Activated naive CD8-positive, alpha-beta T cell treated with anti-CD3 and anti-CD28 coated beads for 36 hours (primary cell): ENCODE results near the gene MOCS2. TPM values are rescaled to one million over a fixed set of nuclear protein-coding genes. Genes with fewer than 3 reads are reported as not detected.

Experiments
- DNase-seq: peaks from one replicate; pipeline ENCODE4 v3.0.0; 2021
- H3K27ac Mint-ChIP-seq: one replicate; pipeline ENCODE4 v1.8.0; 2022; ENCODE audit warnings: mild to moderate bottlenecking, moderate library complexity, mixed read lengths
- H3K27me3 Mint-ChIP-seq: one replicate; pipeline ENCODE4 v1.8.0; 2022; ENCODE audit warnings: mild to moderate bottlenecking, mixed read lengths
- H3K36me3 Mint-ChIP-seq: one replicate; pipeline ENCODE4 v1.8.0; 2021; ENCODE audit warnings: mild to moderate bottlenecking, mixed read lengths
- H3K4me1 Mint-ChIP-seq: one replicate; pipeline ENCODE4 v1.8.0; 2021; ENCODE audit warnings: mixed read lengths
- H3K4me3 Mint-ChIP-seq: one replicate; pipeline ENCODE4 v1.8.0; 2022; ENCODE audit warnings: mild to moderate bottlenecking, moderate library complexity, mixed read lengths
- H3K9me3 Mint-ChIP-seq: one replicate; pipeline ENCODE4 v1.8.0; 2022; ENCODE audit warnings: mixed read lengths
- total RNA-seq, 2 experiments: library from RNA; stranded (reverse); gene quantifications; one replicate each; pipeline ENCODE4 v1.2.3, GENCODE V29; 2021

MOCS2 gene
- total RNA-seq, 2 experiments from 2014 or later = 27.0 to 32.0 TPM

DNA sequence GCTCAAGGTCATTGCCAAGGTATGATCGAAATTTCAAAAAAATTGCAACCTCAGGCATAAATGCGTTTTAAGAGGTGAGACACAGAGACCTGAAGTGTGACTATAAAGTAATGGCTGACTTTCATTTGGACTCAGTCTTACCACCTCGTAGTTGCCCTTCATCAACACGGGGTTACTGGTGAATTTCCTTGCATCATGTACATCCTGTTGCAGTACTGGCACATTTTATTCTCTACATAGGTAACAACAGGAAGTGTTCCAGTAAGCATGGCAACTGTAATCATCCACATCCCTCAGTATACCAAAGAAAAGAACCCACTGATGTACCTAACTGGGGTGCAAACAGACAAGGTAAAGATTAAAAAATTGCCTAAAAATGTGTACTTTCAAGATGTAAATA, 29.3 kb downstream of the MOCS2 start:
- Mint-ChIP-seq H3K27me3 (peaks cover 27% of the 10 kb centered on the region), H3K27ac (no peak overlapping the region), H3K9me3 (no peaks in the 10 kb centered on the region), H3K4me1 (peaks cover 16% of the 10 kb centered on the region), H3K4me3 (no peak overlapping the region), H3K36me3 (peaks cover 4% of the 10 kb centered on the region)
- DNase-seq = no peak

DNA sequence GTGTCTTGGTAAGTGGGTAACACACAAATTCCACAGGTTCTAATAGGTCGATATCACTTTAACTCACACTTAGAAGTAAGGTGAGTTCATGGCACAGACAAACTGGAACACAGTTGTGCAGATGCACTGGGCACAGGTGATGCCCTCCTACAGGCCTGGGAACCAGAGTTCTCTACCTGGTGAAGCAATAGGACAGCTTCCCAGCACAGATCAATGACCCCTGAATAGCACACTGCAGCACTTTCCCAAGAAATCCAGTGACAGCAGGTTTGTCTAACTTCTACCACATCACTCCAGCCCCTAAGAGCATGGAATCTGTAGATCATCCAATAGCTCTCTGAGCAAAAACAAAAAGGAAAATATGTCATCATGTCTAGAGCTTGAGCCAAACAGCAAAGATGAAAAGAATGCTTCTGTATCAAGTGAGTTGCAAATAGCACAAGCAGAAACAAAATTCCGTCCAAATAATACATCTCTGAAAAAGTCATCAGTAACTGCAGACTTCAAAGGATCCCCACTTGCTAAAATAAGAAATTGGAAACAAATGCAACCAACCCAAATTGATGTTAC, 33.5 kb downstream of the MOCS2 start:
- peaks cover 4% of the 10 kb centered on the region for H3K36me3 Mint-ChIP-seq
- H3K4me1 Mint-ChIP-seq = peaks cover 5% of the 10 kb centered on the region
- no peak overlapping the region for H3K27ac Mint-ChIP-seq
- peaks cover 28% of the 10 kb centered on the region for H3K27me3 Mint-ChIP-seq
- no peak overlapping the region for H3K4me3 Mint-ChIP-seq
- no peak for DNase-seq
- no peaks in the 10 kb centered on the region for H3K9me3 Mint-ChIP-seq

DNA sequence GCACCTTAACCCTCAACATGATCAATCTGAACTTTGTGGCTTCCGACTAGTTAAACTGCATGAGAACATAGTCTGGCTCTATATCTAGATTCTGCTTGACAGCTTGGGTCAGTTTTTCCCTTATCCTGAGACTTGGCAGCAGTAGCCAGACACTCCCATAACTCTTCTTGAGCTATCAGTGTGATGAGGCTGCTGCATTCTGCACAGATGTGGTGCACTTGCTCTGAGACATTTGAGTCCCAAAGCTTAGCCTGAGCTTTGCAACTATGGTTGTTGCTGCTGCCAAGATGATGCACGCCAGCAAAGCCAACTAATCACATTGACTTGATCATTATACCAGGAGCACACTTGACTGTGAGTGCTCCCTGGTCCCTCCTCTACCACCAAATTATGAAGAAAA, 36.2 kb downstream of the MOCS2 start:
- Mint-ChIP-seq H3K9me3 (no peaks in the 10 kb centered on the region), H3K4me3 (no peak overlapping the region), H3K27me3 (peaks cover 20% of the 10 kb centered on the region), H3K27ac (no peak overlapping the region), H3K4me1 (peaks cover 15% of the 10 kb centered on the region), H3K36me3 (peaks cover 4% of the 10 kb centered on the region)
- no peak for DNase-seq

DNA sequence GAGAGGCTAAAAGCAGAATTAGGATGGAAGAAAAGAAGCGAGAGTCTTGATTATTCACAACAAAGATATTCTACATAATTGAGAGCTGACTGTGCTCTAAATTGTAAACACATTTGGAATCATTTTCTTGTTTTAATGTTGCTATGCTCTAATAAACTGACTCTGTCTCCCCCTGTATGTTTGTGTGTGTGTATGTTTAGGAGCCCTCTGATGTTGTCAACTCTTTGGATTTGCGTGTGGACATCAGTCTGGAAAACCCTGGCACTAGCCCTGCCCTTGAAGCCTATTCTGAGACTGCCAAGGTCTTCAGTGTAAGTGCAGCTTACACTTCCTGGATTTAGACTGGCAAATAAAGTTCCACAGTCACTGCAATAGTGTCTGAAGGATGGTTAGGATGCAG, 37.8 kb downstream of the MOCS2 start:
- no peak for DNase-seq
- H3K4me1 Mint-ChIP-seq = peaks cover 17% of the 10 kb centered on the region

DNA sequence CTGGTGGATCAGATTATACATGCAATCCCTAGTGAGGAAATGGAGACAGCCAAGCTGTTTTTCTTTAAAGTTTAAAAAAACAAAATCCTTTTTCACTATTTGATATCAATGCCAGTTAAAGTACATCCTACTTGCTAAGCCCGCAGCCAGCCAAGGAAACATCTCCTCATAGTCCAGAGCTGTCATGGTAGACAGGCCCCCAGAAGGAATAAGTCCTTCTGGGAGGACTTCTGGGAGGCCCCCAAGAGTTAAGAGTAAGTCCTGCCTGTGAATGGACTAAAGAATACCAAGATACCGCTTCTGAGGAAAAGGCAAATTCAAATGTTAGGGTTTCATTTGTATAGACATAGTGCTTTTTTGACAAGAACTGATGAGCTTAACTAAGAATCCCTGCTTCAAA, 38.3 kb downstream of the MOCS2 start:
- Mint-ChIP-seq H3K27me3 (peaks cover 12% of the 10 kb centered on the region), H3K27ac (no peak overlapping the region), H3K4me1 (peaks cover 17% of the 10 kb centered on the region), H3K36me3 (no peaks in the 10 kb centered on the region), H3K9me3 (no peaks in the 10 kb centered on the region), H3K4me3 (no peak overlapping the region)
- no peak for DNase-seq

More for the DNA sequence above, 37.8 kb downstream of the MOCS2 start:
- no peak overlapping the region for H3K4me3 Mint-ChIP-seq
- no peak overlapping the region for H3K27ac Mint-ChIP-seq
- H3K9me3 Mint-ChIP-seq = no peaks in the 10 kb centered on the region
- peaks cover 14% of the 10 kb centered on the region for H3K27me3 Mint-ChIP-seq
- no peaks in the 10 kb centered on the region for H3K36me3 Mint-ChIP-seq

DNA sequence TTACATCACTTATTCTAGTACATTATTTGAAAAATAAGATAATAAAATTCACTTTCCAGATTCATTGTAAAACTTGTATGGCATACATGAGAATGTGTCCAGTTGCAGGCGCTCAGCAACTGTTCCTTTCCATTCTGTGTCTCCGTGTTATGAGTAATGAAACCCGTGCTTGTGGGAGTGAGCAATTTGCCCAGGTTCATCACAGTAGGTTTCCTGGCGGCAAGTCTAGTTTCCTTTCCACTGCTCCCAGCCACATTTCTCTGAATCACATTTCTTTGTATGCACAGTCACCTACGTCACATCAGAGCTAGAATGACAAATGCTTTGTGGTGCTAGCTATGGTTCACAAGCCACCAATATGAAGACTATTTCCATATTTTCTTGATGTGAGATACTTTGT, 39.9 kb downstream of the MOCS2 start:
- H3K4me1 Mint-ChIP-seq = peaks cover 19% of the 10 kb centered on the region
- H3K36me3 Mint-ChIP-seq = no peaks in the 10 kb centered on the region
- DNase-seq = peak; percentile 70
- peak overlapping the region; percentile 75 for H3K27ac Mint-ChIP-seq
- H3K4me3 Mint-ChIP-seq = no peak overlapping the region
- peaks cover 15% of the 10 kb centered on the region for H3K27me3 Mint-ChIP-seq
- H3K9me3 Mint-ChIP-seq = no peaks in the 10 kb centered on the region

DNA sequence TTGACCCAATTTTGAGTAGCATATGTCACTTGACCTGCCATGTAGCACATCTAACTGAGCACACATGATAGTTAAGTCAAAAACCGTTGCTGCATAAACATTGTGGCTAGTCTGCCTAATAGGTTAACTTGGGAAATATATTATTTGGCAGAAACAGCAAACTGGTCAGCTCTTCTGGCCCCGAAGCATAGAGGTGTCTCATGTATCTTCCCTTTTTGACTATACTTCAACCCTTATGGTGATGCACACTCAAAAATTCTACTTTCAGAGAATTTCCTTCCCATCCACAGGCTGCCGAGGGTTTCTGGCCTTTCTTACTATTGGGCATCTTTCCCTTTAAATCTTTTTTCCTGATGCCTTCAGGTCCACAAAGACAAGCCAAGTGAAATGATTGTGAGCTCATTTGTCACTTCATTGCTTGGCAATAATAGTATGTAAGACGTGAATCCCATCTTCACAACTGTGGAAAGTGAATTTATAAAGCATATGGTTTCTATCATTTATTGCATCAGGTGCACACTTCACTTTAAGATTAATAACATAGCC, 41.2 kb downstream of the MOCS2 start:
- Mint-ChIP-seq H3K4me3 (no peak overlapping the region), H3K36me3 (no peaks in the 10 kb centered on the region), H3K27ac (no peak overlapping the region), H3K9me3 (no peaks in the 10 kb centered on the region), H3K4me1 (peaks cover 19% of the 10 kb centered on the region), H3K27me3 (peaks cover 15% of the 10 kb centered on the region)
- no peak for DNase-seq

DNA sequence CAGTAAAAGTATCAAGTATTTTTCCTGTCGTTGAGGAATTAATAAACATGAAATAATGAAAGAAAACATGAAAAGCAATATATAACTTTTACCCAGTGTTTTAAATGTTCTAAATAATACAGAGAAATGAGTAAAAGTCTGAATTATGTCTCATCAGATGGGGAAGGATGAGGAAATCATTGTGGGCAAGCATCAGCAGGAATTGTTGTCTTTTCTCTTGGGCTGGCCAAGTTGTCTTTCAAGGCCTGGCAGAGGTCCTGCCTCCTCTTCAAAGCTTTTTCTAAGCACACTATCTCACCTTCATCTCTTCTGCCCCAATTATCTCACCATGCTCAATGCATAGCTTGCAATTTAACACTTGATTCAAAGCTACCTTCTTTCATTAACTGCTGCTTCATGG, 41.9 kb downstream of the MOCS2 start:
- H3K9me3 Mint-ChIP-seq = no peaks in the 10 kb centered on the region
- no peak overlapping the region for H3K27ac Mint-ChIP-seq
- no peak overlapping the region for H3K4me3 Mint-ChIP-seq
- peaks cover 19% of the 10 kb centered on the region for H3K4me1 Mint-ChIP-seq
- no peaks in the 10 kb centered on the region for H3K36me3 Mint-ChIP-seq
- peaks cover 11% of the 10 kb centered on the region for H3K27me3 Mint-ChIP-seq
- DNase-seq = no peak

DNA sequence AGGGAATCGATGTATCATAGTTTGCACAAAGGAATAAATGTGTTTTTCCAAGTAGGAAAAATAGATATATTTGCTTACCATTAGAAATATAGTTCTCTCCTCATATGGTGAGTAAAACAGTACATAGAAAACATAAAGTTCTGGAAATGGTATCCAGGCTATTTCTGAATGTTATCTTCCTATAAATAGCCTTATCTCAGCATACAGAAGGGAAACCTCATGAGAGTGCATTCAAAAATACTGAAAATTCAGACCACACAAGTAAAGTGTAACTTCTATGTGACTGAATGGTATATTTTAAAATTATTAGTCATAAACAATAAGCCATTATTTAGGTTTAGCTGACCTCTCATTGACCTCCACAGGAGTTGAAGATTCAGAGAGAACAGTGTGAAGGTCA, 43.5 kb downstream of the MOCS2 start:
- H3K27ac Mint-ChIP-seq = no peak overlapping the region
- H3K4me3 Mint-ChIP-seq = no peak overlapping the region
- peaks cover 18% of the 10 kb centered on the region for H3K4me1 Mint-ChIP-seq
- peaks cover 19% of the 10 kb centered on the region for H3K27me3 Mint-ChIP-seq
- no peak for DNase-seq
- no peaks in the 10 kb centered on the region for H3K9me3 Mint-ChIP-seq
- H3K36me3 Mint-ChIP-seq = no peaks in the 10 kb centered on the region

DNA sequence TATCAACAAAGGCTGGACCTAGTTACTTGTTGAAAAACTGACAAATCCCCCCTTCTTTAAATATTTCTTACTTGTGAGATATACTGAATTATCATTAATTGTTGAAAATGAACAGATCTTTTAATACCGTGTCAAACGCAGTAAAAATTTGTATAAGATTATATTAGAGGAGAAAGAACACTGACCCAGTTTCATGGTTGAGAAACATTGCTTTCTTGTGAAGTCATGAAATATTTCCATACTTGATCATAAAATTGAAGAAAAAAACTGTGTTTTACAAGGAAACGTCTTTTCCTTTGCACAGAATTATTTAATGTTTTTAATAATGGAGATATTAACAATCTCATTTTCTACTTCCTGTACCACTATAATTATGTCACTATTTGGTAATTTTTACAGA, 45.8 kb downstream of the MOCS2 start:
- no peak overlapping the region for H3K4me3 Mint-ChIP-seq
- H3K27me3 Mint-ChIP-seq = peaks cover 26% of the 10 kb centered on the region

DNA sequence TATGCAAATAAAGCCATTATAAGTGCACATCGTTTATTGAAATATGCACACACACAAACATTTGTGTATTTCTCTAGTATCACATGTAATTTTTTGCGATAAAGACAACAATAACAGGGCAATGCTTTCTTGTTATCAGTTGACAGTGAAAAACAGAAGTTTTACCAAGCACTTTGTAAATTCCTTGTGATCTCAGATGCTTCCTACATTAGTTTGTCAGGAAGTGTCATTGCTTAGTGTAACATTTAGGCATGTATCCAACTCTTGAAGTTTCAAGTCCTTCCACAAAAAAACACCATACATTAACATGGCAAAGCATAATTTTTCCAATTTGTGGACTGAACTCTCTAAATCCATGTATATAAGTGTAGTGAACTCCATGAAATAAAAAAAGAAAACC, 46.4 kb downstream of the MOCS2 start:
- DNase-seq = no peak
- peaks cover 28% of the 10 kb centered on the region for H3K27me3 Mint-ChIP-seq
- no peak overlapping the region for H3K27ac Mint-ChIP-seq
- no peaks in the 10 kb centered on the region for H3K9me3 Mint-ChIP-seq
- H3K4me1 Mint-ChIP-seq = peaks cover 5% of the 10 kb centered on the region
- H3K4me3 Mint-ChIP-seq = no peak overlapping the region
- H3K36me3 Mint-ChIP-seq = no peaks in the 10 kb centered on the region

More for the DNA sequence above, 45.8 kb downstream of the MOCS2 start:
- Mint-ChIP-seq H3K9me3 (no peaks in the 10 kb centered on the region), H3K4me1 (peaks cover 5% of the 10 kb centered on the region), H3K36me3 (no peaks in the 10 kb centered on the region), H3K27ac (no peak overlapping the region)
- no peak for DNase-seq

DNA sequence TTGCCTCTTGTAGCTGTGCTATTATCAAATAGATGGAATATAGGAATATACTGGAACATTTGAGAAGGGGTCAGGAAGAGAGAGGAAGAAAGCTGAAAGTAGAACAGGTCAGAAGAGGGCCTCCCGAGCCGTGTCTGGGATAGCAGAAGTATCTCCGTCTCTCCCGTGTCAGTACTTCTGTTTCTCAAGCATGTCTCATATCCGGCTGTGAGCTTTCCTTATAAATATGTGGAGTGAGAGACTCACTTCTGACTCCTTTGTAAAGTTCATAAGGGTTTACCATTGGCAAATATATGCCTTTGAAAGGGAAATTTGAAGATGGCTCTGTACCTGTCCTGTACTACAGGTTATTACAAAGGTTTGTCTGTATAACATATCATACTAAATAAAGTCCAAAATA, 50.3 kb downstream of the MOCS2 start:
- peaks cover 20% of the 10 kb centered on the region for H3K27me3 Mint-ChIP-seq

DNA sequence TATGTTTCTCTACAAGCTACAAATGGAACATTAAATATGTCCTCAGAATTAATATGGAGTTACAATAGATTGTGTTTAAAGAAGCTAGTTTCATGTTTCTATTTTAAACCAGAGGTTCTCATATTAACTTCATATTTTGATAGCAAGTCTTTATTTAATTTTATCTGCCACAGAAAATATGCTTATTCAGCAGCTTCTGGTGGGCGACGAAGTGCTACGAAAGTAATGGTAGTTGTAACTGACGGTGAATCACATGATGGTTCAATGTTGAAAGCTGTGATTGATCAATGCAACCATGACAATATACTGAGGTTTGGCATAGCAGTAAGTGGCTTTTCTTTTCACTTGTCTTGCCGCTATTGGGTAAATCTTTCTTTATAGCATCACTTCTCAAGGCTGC, 54.2 kb downstream of the MOCS2 start:
- Mint-ChIP-seq H3K4me1 (no peaks in the 10 kb centered on the region), H3K36me3 (no peaks in the 10 kb centered on the region), H3K27ac (no peak overlapping the region), H3K4me3 (no peak overlapping the region), H3K27me3 (peaks cover 9% of the 10 kb centered on the region), H3K9me3 (no peaks in the 10 kb centered on the region)
- DNase-seq = no peak

More for the DNA sequence above, 50.3 kb downstream of the MOCS2 start:
- Mint-ChIP-seq H3K9me3 (no peaks in the 10 kb centered on the region), H3K4me1 (no peaks in the 10 kb centered on the region), H3K36me3 (no peaks in the 10 kb centered on the region), H3K4me3 (no peak overlapping the region), H3K27ac (no peak overlapping the region)
- DNase-seq = no peak

DNA sequence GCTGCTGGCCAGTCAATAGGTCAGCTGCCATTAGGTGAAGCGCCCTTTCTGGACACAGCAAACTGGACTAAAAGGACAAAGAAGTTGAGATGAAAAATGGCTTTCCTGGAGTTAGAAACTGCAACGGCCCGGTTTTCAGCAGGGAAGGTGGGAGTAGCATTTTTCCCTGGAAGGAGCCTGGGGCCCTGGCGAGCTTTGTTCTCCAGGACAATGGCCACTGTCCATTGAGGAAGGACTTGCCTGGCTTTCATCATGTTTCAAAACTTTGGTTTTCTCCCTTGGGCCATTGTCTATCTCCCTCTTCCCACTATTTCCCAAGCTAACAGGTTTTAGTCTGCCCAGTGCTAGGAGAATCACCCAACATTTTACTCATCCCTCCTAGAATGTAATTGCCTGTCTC, 56.2 kb downstream of the MOCS2 start:
- Mint-ChIP-seq H3K36me3 (no peaks in the 10 kb centered on the region), H3K9me3 (no peaks in the 10 kb centered on the region), H3K4me1 (no peaks in the 10 kb centered on the region), H3K27me3 (peaks cover 3% of the 10 kb centered on the region), H3K4me3 (no peak overlapping the region), H3K27ac (no peak overlapping the region)
- no peak for DNase-seq

DNA sequence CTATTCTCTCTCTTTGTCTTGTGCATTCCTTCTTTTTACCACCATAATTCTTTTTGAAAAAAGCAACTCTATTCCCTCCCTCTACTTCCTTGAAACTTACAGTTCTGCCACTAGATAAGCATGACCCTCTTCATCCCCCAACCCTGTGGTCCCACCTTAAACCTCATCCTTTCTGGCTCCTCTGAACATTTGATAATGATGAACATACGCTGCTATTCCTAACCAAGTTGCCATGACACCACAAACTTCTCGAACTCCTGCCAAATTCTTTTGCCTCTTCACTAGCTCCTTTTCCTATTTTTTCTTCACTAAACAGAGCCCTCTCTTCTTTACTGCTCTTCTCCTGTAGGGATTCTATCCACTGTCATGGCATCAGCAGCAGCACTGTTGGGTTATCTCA, 57.1 kb downstream of the MOCS2 start:
- Mint-ChIP-seq H3K9me3 (no peaks in the 10 kb centered on the region), H3K27ac (no peak overlapping the region), H3K4me1 (no peaks in the 10 kb centered on the region), H3K4me3 (no peak overlapping the region), H3K27me3 (peaks cover 3% of the 10 kb centered on the region), H3K36me3 (no peaks in the 10 kb centered on the region)
- no peak for DNase-seq

DNA sequence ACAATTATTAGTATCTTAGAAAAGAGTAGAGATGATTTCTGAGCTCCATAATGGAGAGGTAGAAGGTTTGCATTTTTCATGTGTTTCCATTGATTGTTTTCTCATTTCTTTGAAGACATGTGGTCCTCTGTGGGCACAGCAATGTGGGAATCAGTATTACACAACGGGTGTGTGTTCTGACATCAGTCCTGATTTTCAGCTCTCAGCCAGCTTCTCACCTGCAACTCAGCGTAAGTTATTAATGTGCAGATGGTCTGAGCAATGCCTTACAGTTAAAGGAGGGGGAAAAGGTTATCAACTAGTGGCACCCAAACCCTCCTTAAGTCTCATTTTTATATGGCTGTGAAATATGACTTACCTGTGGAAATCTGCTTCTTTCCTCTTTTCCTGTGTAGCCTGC, 61.3 kb downstream of the MOCS2 start:
- no peak overlapping the region for H3K27ac Mint-ChIP-seq
- H3K4me3 Mint-ChIP-seq = no peak overlapping the region
- DNase-seq = no peak
- H3K4me1 Mint-ChIP-seq = peaks cover 13% of the 10 kb centered on the region
- no peaks in the 10 kb centered on the region for H3K36me3 Mint-ChIP-seq
- peaks cover 3% of the 10 kb centered on the region for H3K27me3 Mint-ChIP-seq
- H3K9me3 Mint-ChIP-seq = no peaks in the 10 kb centered on the region
